ENCODE measurements around the gene TMA7B.
"Not testable (repeated sequence)": the region's sequence is repeated elsewhere in the genome, so short reads cannot be mapped to it uniquely, and the experiment has no call there.

TMA7B gene

GRCh38 chr22:39985383-39986035 lies 25.3 kb downstream of the TMA7B start:
- DNase-seq: no peak

GRCh38 chr22:39988386-39989114 lies 28.4 kb downstream of the TMA7B start:
- DNase-seq: no peak

- no peak for DNase-seq
These were observed 29.4 kb downstream of the TMA7B start for GRCh38 chr22:39989633-39990032.

DNA sequence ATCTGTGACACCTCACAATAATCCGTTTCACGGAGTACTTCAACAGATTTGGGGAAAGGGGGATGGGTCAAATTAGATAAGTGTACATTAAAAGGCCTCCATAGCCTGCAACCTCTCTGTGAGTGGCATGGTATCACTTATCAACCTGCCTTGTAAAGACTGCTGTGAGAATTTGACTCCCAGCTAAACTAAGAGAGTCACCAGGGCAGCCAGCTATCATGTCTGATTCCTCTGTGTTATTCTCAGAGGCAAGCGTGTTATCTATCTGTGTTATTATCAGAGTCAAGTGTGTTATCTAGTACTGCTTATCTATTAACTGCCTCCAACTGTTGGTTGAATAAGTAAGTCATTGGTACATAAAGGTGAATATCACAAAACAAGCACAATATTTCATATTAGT lies 30.5 kb downstream of the TMA7B start:
- DNase-seq: no peak

DNA sequence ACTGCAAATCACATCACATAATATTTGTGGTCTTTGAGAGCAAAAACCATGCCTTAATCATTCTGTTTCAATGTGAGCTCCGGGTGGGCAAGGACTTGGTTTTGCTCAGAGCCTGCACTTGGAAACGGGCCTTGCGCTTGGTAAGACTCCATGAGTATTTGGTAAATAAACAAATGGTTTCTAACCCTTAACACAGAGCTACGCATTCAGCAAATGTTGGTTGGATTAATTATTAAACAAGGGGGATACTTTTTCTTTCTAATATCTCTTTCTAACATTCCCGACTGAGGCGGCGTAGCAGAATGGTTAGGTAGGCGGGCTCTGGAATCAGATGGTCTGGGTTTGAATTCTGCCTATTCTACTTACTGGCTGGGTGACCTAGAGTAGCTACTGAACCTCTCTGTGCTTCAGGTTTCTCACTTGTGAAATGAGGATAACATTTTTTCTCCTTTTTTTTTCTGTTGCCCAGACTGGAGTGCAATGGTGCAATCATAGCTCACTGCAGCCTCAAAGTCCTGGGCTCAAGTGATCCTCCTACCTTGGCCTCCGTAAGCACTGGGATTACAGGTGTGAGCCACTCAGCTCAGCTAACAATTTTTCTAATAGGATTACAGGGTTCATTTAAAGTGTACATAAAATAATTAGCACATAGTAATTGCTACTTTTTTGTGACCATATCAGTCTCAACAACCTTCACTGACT lies 31.1 kb downstream of the TMA7B start:
- no peak for DNase-seq

DNA sequence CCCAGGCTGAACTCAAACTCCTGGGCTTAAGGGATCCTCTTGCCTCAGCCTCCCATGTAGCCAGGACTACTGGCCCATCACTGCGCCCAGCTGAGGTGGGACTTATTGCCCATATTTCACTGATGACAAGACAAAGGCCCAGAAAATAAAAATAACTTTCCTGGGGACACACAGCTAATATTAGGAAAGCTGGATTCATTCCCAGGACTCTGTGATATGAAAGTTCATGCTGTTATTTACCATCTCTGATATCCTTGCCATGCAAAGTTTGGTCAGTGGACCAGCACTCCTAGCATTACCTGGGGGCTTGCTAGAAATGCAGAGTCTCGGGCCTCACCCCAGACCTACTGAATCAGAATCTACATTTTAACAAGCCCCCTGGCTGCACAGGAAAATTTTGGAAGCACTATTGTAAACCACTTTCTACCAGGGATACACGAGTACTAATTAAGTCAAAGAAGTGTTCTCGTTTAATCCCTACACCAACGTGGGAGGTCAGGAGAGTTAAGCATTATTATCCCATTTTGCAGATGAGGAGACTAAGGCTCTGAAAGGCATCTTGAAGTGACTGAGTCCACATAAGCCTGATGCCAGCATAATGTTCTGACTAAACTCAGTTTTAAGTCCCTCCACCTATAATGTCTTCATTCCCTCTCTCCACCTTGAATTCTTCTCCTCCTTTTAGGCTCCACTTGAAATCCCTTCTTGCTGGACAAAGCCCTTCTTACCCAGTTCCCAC lies 32.1 kb downstream of the TMA7B start:
- DNase-seq: no peak

DNA sequence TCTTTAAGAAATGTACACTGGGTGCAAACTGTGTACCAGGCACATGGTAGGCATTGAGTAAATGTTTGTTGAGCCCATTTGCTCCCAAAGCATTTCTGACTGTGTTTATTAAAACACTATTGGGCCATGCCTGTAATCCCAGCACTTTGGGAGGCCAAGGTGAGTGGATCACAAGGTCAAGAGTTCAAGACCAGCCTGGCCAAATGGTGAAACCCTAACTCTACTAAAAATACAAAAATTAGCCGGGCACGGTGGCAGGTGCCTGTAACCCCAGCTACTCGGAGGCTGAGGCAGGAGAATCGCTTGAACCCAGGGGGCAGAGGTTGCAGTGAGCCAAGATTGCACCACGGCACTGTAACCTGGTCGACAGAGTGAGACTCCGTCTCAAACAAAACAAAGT lies 32.7 kb downstream of the TMA7B start:
- not testable (repeated sequence) for DNase-seq

DNA sequence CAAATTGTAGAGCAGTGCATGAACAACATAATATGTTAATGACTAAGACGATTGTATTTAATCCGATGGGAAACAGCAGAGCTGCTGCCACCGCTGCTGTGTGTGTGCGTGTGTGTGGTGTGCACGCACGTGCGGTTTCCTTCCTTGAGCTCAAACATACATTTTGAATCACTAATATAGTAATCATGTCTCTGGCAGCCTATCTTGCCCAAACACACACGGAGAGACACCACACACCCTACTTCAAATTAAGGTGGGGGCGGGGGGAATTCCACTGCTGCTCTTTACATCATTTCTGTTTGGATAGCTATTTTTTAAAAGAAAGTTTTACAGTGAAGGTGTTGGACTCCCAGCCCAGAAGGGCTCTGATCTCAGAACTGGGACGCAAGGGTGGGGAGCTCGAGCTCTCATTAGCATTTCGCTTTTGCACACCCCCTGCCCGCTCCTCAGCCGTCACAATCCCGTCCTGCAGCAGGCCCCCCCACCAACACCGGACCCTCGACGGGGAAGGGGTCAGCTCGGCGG lies 33.9 kb downstream of the TMA7B start:
- DNase-seq: no peak

DNA sequence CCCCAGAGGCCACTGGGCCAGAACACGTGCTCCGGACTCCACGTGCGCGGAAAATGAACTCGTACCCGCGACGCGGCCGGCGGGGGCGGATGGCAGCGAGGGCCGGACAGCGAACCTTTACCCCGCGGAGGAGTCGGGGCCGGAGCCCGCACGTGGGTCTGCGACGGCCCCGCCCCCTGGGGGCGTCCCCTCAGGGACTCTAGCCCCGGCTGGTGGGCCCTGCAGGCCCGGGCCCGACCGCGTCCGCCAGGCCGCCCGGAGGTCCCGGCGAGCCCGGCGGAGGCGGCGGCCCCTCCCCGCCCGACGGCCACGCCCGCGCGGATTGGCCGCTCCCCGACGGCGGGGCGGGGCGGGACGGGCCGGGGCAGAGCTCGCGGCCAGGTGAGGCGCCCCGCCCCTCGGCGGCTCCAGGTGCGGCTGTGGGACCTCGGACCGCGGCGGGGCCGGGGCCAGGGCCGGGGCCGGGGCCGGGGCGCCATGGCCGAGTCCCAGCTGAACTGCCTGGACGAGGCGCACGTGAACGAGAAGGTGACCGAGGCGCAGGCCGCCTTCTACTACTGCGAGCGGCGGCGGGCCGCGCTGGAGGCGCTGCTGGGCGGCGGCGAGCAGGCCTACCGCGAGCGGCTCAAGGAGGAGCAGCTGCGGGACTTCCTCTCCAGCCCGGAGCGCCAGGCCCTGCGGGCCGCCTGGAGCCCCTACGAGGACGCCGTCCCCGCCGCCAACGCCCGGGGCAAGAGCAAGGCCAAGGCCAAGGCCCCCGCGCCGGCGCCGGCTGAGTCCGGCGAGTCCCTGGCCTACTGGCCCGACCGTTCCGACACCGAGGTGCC lies 34.6 kb downstream of the TMA7B start, which contains the start of gene FAM83F:
FAM83F (plus strand) TSS at position 389 of the 827 bp plus-strand sequence; CDS start at position 478, 89 bp downstream.
- no peak for DNase-seq

DNA sequence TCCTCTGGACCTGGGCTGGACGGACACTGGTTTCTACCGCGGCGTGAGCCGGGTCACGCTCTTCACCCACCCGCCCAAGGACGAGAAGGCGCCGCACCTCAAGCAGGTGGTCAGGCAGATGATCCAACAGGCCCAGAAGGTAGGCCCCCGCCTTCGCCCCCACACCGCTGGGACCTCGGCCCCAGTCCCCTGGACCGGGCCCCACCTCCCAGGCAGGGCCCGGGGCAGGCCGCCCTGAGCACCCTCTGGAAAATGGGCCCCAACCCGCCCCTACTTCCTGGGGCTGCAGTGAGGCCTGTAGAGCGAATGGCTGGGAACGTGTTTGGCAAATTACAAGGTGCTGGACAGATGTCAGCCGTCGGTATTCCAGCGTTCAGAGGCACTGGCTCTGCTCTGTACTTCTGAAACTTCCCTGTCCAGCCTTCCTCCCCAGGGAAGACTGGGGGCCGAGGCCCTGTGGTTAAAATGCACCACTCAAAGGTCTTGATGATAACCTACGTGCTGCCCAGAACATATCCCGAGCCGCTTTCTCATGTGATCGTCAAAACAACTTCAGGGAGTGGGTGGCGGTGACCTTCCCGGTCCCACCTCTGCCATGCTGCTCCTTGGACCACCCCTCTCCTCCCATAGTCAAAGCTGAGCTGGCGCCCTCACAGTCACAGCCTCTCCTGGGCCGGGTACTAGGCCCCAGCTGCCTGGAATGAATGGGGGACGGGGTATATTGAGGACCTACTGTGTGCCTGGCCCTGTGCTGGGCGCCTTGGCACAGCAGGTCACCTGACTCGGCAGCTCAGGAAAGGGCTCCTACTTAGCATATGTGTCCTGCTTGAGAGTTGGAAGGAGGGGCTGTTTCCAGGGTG lies 35.4 kb downstream of the TMA7B start:
- no peak for DNase-seq

DNA sequence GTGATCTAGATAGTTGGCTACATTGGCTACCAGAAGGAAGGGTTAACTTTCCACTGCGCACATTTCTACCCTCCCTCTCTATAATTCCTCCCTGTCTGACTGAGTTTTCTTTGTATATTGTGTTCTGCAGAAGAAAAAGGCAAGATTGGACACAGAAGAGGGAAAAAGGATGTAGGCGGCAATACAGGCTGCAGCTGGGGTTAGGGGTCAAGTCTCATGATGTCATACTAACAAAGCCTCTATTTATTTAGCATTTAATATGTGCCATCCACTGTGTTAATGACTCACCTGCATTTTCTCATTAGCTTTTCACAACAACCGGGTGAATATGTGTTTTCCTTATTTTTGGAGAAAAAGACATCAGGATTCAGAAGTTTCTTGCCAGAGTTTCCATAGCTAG lies 36.5 kb downstream of the TMA7B start:
- DNase-seq: no peak

- no peak for DNase-seq
These were observed 37.2 kb downstream of the TMA7B start for GRCh38 chr22:39997421-39997820.

DNA sequence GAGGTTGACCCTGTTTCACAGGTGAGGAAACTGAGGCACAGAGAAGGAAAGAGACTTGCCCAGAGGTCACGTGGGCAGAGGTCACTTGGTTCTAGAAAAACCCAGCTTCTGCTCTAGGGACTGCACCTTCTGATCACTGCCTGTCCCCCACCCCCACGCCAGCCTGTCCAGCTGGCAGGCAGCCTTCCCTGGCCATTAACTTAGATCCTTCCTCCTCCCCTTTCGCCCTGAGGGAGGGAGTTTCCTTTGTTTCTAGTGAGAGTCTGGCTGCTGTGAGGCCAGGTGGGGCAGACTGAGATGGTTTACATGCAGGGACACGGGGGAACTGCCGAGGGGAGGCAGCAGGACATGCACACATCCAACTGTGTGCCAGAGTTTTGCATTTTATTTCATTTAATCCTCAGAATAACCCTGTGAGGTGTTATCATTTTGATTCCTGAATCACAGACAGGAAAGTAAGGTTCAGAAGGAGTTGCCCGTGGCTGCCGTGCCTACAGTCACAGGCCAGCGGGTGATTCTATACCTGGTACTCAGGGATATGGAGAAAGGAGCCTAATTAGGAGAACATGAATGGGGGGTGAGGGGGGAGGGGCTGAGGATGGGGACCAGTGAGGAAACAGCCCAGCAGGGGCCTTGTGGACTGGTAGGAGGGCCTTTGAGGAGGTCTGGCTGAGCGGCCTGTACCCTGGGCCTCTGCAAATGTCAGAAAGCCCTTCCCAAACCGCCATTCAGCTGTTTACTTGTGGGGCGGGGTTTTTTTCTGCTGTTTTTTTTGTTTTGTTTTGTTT lies 37.9 kb downstream of the TMA7B start:
- peak; percentile 27 for DNase-seq

- DNase-seq: no peak
These were observed 39.1 kb downstream of the TMA7B start for GRCh38 chr22:39999144-39999757.

GRCh38 chr22:40000171-40000570 lies 40.0 kb downstream of the TMA7B start:
- no peak for DNase-seq

GRCh38 chr22:40001106-40001505 lies 40.9 kb downstream of the TMA7B start:
- DNase-seq: no peak

- DNase-seq: no peak
These were observed 41.8 kb downstream of the TMA7B start for GRCh38 chr22:40001800-40002577.

DNA sequence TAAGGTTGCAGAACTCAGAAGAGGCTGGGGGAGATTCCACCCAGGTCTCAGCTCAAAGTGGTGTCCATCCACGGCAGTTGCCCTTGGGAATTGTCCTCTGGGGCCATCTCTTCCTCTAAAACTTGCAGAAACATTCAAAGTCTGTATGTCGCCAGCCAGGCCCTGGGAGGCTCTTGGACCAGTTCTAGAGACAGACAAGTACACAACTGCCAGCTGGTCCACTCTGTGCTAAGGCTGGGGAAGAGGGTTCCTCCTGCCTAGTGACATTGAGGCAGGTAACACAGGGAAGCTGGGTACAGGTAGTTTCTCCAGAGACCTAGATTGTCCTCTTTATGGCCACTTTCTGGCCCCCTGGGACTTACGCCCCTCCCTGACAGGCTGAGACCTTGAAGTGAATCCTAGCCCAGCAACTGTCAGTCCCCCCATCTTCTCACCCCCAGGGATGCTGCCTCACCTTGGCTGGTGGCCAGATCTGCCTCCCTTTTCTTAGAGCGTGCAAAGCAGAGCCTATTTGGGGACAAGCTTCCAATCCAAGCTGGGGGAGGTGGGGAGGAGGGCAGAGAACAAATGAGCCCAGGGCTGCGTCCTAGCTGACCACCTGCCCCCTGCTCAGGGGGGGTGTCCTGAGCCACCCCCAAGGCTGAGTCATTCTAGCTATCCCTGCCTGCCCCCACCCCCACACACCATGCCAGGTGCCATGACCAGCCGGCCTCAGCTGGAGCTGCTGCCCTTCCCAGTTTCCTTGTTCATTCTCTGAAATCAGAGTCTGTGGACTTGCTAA lies 42.9 kb downstream of the TMA7B start:
- DNase-seq: no peak

All from DMS 273 treated with DMSO at 0.1 percent for 48 hours (cell line).